DMS 273 treated with DMSO at 0.1 percent for 48 hours (cell line): Measurements from ENCODE around the gene PROX2.

ENCODE experiments used
- DNase-seq: peaks from one replicate; lab custom pipeline; 2025; lab: John Stamatoyannopoulos, UW

The PROX2 gene

GRCh38 chr14:74843653-74844052 is 32.3 kb downstream of the PROX2 start:
- DNase-seq = no peak

- DNase-seq = no peak
Measured at GRCh38 chr14:74841230-74842207, 34.4 kb downstream of the PROX2 start.

- no peak for DNase-seq
Measured at GRCh38 chr14:74840603-74841030, 35.3 kb downstream of the PROX2 start.

GRCh38 chr14:74838166-74838565 is 37.8 kb downstream of the PROX2 start:
- no peak for DNase-seq

GRCh38 chr14:74836251-74836960 is 39.5 kb downstream of the PROX2 start:
- DNase-seq = no peak

GRCh38 chr14:74835645-74836250 is 40.2 kb downstream of the PROX2 start:
- no peak for DNase-seq

GRCh38 chr14:74834692-74835392 is 41.1 kb downstream of the PROX2 start:
- DNase-seq = no peak

GRCh38 chr14:74832849-74833248 is 43.1 kb downstream of the PROX2 start:
- DNase-seq = no peak

- no peak for DNase-seq
Measured at GRCh38 chr14:74829251-74829650, 46.7 kb downstream of the PROX2 start.

GRCh38 chr14:74826574-74826973 is 49.4 kb downstream of the PROX2 start:
- no peak for DNase-seq
